Suprapubic skin (tissue), 4 donors: ENCODE results near the gene ZNF735. TPM values are rescaled to one million over a fixed set of nuclear protein-coding genes. Genes with fewer than 3 reads are reported as not detected.

Experiments
- total RNA-seq, 4 donors: library from RNA; depleted of rRNA; stranded (reverse); fragments of >200 nt; gene quantifications; one replicate each; pipeline ENCODE4 v1.1.0, GENCODE V29; 2016

The ZNF735 gene
- total RNA-seq, 4 donors from 2014 or later = not detected

Other genes starting within 250 kb of the ZNF735 start
- gene ZNF722, start 208.4 kb upstream of the ZNF735 start, total RNA-seq = not detected
- 1 to 10 TPM in 3 of 4 donors, under 1 TPM in 1; 0.76 to 2.8 (median 1.5) TPM for gene ZNF727, start 161.8 kb upstream of the ZNF735 start, total RNA-seq
- not detected for gene ZNF679, start 21.3 kb downstream of the ZNF735 start, total RNA-seq
- gene ZNF736, start 106.8 kb downstream of the ZNF735 start, total RNA-seq = 10 to 100 TPM in 1 of 4 donors, 1 to 10 TPM in 3; 6.0 to 28.6 (median 8.0) TPM